Neuron (in vitro differentiated cells): ENCODE data around the gene RPRML.

Source experiments
- H2AFZ ChIP-seq: one replicate; pipeline ENCODE4 v1.6.1; 2013; ENCODE audit warnings: low read depth, mild to moderate bottlenecking, inconsistent platforms, low read length, moderate library complexity
- H3K27me3 ChIP-seq: one replicate; pipeline ENCODE4 v1.6.1; 2013; ENCODE audit warnings: low read length; ENCODE audit not compliant: insufficient read depth
- H3K36me3 ChIP-seq: one replicate; pipeline ENCODE4 v1.6.1; 2013; ENCODE audit warnings: low read length; ENCODE audit not compliant: insufficient read depth
- H3K4me1 ChIP-seq: one replicate; pipeline ENCODE4 v1.6.1; 2013; ENCODE audit warnings: low read length; ENCODE audit not compliant: insufficient read depth
- H3K4me3 ChIP-seq: 2 replicates; pipeline ENCODE4 v1.5.1; 2013; ENCODE audit warnings: mild to moderate bottlenecking, low read length, moderate library complexity
- H3K9me3 ChIP-seq: one replicate; pipeline ENCODE4 v1.6.1; 2013; ENCODE audit warnings: low read length

RPRML gene

GRCh38 chr17:46949291-46950174 is 29.5 kb downstream of the RPRML start:
- Histone ChIP-seq H3K4me1 (peaks cover 10% of the 10 kb centered on the region), H3K9me3 (no peaks in the 10 kb centered on the region), H3K36me3 (peaks cover 9% of the 10 kb centered on the region), H3K27me3 (no peaks in the 10 kb centered on the region), H3K4me3 (no peak overlapping the region), H2AFZ (no peak overlapping the region)

- Histone ChIP-seq H3K4me3 (no peak overlapping the region), H3K36me3 (peaks cover 9% of the 10 kb centered on the region), H3K4me1 (peaks cover 12% of the 10 kb centered on the region), H3K9me3 (no peaks in the 10 kb centered on the region), H2AFZ (no peak overlapping the region), H3K27me3 (no peaks in the 10 kb centered on the region)
Observed at GRCh38 chr17:46948544-46948943, 30.5 kb downstream of the RPRML start.

GRCh38 chr17:46947216-46947615 is 31.8 kb downstream of the RPRML start:
- peaks cover 13% of the 10 kb centered on the region for H3K4me1 ChIP-seq
- H3K27me3 ChIP-seq: no peaks in the 10 kb centered on the region
- no peak overlapping the region for H2AFZ ChIP-seq
- peaks cover 9% of the 10 kb centered on the region for H3K36me3 ChIP-seq
- no peaks in the 10 kb centered on the region for H3K9me3 ChIP-seq
- no peak overlapping the region for H3K4me3 ChIP-seq

GRCh38 chr17:46944931-46945330 is 34.1 kb downstream of the RPRML start:
- Histone ChIP-seq H3K4me1 (peaks cover 13% of the 10 kb centered on the region), H3K4me3 (no peak overlapping the region), H2AFZ (no peak overlapping the region), H3K36me3 (peaks cover 16% of the 10 kb centered on the region), H3K27me3 (no peaks in the 10 kb centered on the region), H3K9me3 (no peaks in the 10 kb centered on the region)

- H3K4me1 ChIP-seq: peaks cover 13% of the 10 kb centered on the region
- no peaks in the 10 kb centered on the region for H3K9me3 ChIP-seq
- peaks cover 19% of the 10 kb centered on the region for H3K36me3 ChIP-seq
- no peak overlapping the region for H2AFZ ChIP-seq
- no peak overlapping the region for H3K4me3 ChIP-seq
- no peaks in the 10 kb centered on the region for H3K27me3 ChIP-seq
Observed at GRCh38 chr17:46943501-46944393, 35.3 kb downstream of the RPRML start.

- H3K4me3 ChIP-seq: no peak overlapping the region
- H3K36me3 ChIP-seq: peaks cover 23% of the 10 kb centered on the region
- no peaks in the 10 kb centered on the region for H3K9me3 ChIP-seq
- H2AFZ ChIP-seq: no peak overlapping the region
- peaks cover 13% of the 10 kb centered on the region for H3K4me1 ChIP-seq
- H3K27me3 ChIP-seq: no peaks in the 10 kb centered on the region
Observed at GRCh38 chr17:46943218-46943500, 35.9 kb downstream of the RPRML start.

- Histone ChIP-seq H3K27me3 (no peaks in the 10 kb centered on the region), H3K4me1 (peaks cover 13% of the 10 kb centered on the region), H3K4me3 (no peak overlapping the region), H2AFZ (no peak overlapping the region), H3K36me3 (peaks cover 24% of the 10 kb centered on the region), H3K9me3 (no peaks in the 10 kb centered on the region)
Observed at GRCh38 chr17:46942441-46943217, 36.4 kb downstream of the RPRML start.

- peaks cover 40% of the 10 kb centered on the region for H3K36me3 ChIP-seq
- H3K4me1 ChIP-seq: peaks cover 12% of the 10 kb centered on the region
- no peak overlapping the region for H2AFZ ChIP-seq
- no peaks in the 10 kb centered on the region for H3K9me3 ChIP-seq
- H3K27me3 ChIP-seq: no peaks in the 10 kb centered on the region
- no peak overlapping the region for H3K4me3 ChIP-seq
Observed at GRCh38 chr17:46940692-46941404, 38.2 kb downstream of the RPRML start.

GRCh38 chr17:46935658-46936266 is 43.3 kb downstream of the RPRML start:
- H2AFZ ChIP-seq: no peak overlapping the region
- peaks cover 88% of the 10 kb centered on the region for H3K36me3 ChIP-seq

GRCh38 chr17:46931596-46931995 is 47.5 kb downstream of the RPRML start:
- H2AFZ ChIP-seq: no peak overlapping the region
- H3K36me3 ChIP-seq: peaks cover 55% of the 10 kb centered on the region
- H3K27me3 ChIP-seq: no peaks in the 10 kb centered on the region
- no peak overlapping the region for H3K4me3 ChIP-seq
- no peaks in the 10 kb centered on the region for H3K9me3 ChIP-seq
- H3K4me1 ChIP-seq: peaks cover 32% of the 10 kb centered on the region

More at GRCh38 chr17:46935658-46936266, 43.3 kb downstream of the RPRML start:
- no peaks in the 10 kb centered on the region for H3K9me3 ChIP-seq
- H3K4me3 ChIP-seq: no peak overlapping the region
- H3K27me3 ChIP-seq: no peaks in the 10 kb centered on the region
- peaks cover 10% of the 10 kb centered on the region for H3K4me1 ChIP-seq

GRCh38 chr17:46930051-46930450 is 49.0 kb downstream of the RPRML start:
- H3K27me3 ChIP-seq: no peaks in the 10 kb centered on the region
- no peaks in the 10 kb centered on the region for H3K9me3 ChIP-seq
- peaks cover 29% of the 10 kb centered on the region for H3K4me1 ChIP-seq
- H3K36me3 ChIP-seq: peaks cover 40% of the 10 kb centered on the region
- H3K4me3 ChIP-seq: no peak overlapping the region
- H2AFZ ChIP-seq: no peak overlapping the region

- Histone ChIP-seq H3K36me3 (peaks cover 34% of the 10 kb centered on the region), H3K4me3 (no peak overlapping the region), H3K4me1 (peaks cover 31% of the 10 kb centered on the region), H3K27me3 (no peaks in the 10 kb centered on the region), H3K9me3 (no peaks in the 10 kb centered on the region), H2AFZ (no peak overlapping the region)
Observed at GRCh38 chr17:46929413-46929812, 49.6 kb downstream of the RPRML start.
